ENCODE results near the gene TRIM14.

Gene TRIM14

GRCh38 chr9:98118640-98119601, at the start of gene TRIM14 (continued):
- TF ChIP-seq INSM2 (tag by site-specific recombination; IDR thresholded peaks at IDR 0.05): no peak
- TF ChIP-seq KLF7 (tag by site-specific recombination; IDR thresholded peaks at IDR 0.05; ENCODE audit: borderline replicate concordance): peak; percentile 29; the same call in 1 of the 2 replicates
- no peak for TF ChIP-seq ZNF48 (tag by site-specific recombination; IDR thresholded peaks at IDR 0.05)
- no peak for TF ChIP-seq ZNF544 (tag by site-specific recombination; IDR thresholded peaks at IDR 0.05)
- TF ChIP-seq HIC1 (tag by site-specific recombination; IDR thresholded peaks at IDR 0.05): peak; percentile 62
- TF ChIP-seq ZNF24 (tag by site-specific recombination; IDR thresholded peaks at IDR 0.05): no peak
- peak; percentile 89 for TF ChIP-seq ZNF423 (tag by site-specific recombination; IDR thresholded peaks at IDR 0.05)
- TF ChIP-seq ZNF18 (tag by site-specific recombination; IDR thresholded peaks at IDR 0.05): no peak
- no peak for TF ChIP-seq ZNF561 (tag by site-specific recombination; IDR thresholded peaks at IDR 0.05; ENCODE audit: borderline replicate concordance)
- 0 out of 2 replicates have a peak, but pooled peaks have one; percentile 13 for TF ChIP-seq PRDM1 (tag by site-specific recombination; IDR thresholded peaks at IDR 0.05)
- peak; percentile 58; the same call in 1 of the 2 replicates for TF ChIP-seq ZNF76 (tag by site-specific recombination; IDR thresholded peaks at IDR 0.05; ENCODE audit: borderline replicate concordance, low read depth)
- TF ChIP-seq ZBTB20 (tag by site-specific recombination; IDR thresholded peaks at IDR 0.05): peak; percentile 73
- no peak for TF ChIP-seq ZSCAN18 (tag by site-specific recombination; IDR thresholded peaks at IDR 0.05)
- no peak; the same call in 1 of the 2 replicates for TF ChIP-seq ZNF501 (tag by site-specific recombination; IDR thresholded peaks at IDR 0.05)
- peak; percentile 80 for TF ChIP-seq YY2 (tag by site-specific recombination; IDR thresholded peaks at IDR 0.05)
- peak; percentile 56 for TF ChIP-seq ZNF549 (tag by site-specific recombination; IDR thresholded peaks at IDR 0.05)
- 0 out of 2 replicates have a peak, but pooled peaks have one; percentile 30 for TF ChIP-seq ZBTB7A (tag by site-specific recombination; IDR thresholded peaks at IDR 0.05; ENCODE audit: low read depth)
- no peak for TF ChIP-seq ZNF548 (tag by site-specific recombination; IDR thresholded peaks at IDR 0.05)
- no peak for TF ChIP-seq KLF10 (tag by site-specific recombination; IDR thresholded peaks at IDR 0.05)
- no peak for TF ChIP-seq ZNF132 (tag by site-specific recombination; IDR thresholded peaks at IDR 0.05; ENCODE audit: borderline replicate concordance)
- TF ChIP-seq SP7 (tag by site-specific recombination; IDR thresholded peaks at IDR 0.05): no peak
- TF ChIP-seq ZIC2 (tag by site-specific recombination; IDR thresholded peaks at IDR 0.05): peak; percentile 80
- no peak for TF ChIP-seq ZNF211 (tag by site-specific recombination; IDR thresholded peaks at IDR 0.05; ENCODE audit: low read depth)
- TF ChIP-seq ZNF184 (tag by site-specific recombination; IDR thresholded peaks at IDR 0.05): no peak
- no peak for TF ChIP-seq ZNF837 (tag by site-specific recombination; IDR thresholded peaks at IDR 0.05)
- no peak for TF ChIP-seq ZNF701 (tag by site-specific recombination; IDR thresholded peaks at IDR 0.05)
- no peak; the same call in 1 of the 2 replicates for TF ChIP-seq ZNF660 (tag by site-specific recombination; IDR thresholded peaks at IDR 0.05)
- TF ChIP-seq SP2 (tag by site-specific recombination; IDR thresholded peaks at IDR 0.05): peak; percentile 90
- no peak for TF ChIP-seq ZNF626 (tag by site-specific recombination; IDR thresholded peaks at IDR 0.05)
- no peak for TF ChIP-seq BCL11A (tag by site-specific recombination; IDR thresholded peaks at IDR 0.05; ENCODE audit: low read depth)
- no peak for TF ChIP-seq ZNF169 (tag by site-specific recombination; IDR thresholded peaks at IDR 0.05)
- TF ChIP-seq ZNF785 (tag by site-specific recombination; IDR thresholded peaks at IDR 0.05): 0 out of 2 replicates have a peak, but pooled peaks have one; percentile 31
- TF ChIP-seq ZNF10 (tag by site-specific recombination; IDR thresholded peaks at IDR 0.05): no peak
- TF ChIP-seq ZFP41 (tag by site-specific recombination; IDR thresholded peaks at IDR 0.05; ENCODE audit: borderline replicate concordance): no peak
- TF ChIP-seq ZNF747 (tag by site-specific recombination; IDR thresholded peaks at IDR 0.05): no peak
